Occipital lobe (tissue), 2 donors: ENCODE measurements around the gene TMEM60. TPM values are rescaled to one million over a fixed set of nuclear protein-coding genes. Genes with fewer than 3 reads are reported as not detected.
"Not testable (repeated sequence)": the region's sequence is repeated elsewhere in the genome, so short reads cannot be mapped to it uniquely, and the experiment has no call there.

Source experiments
- DNase-seq: peaks from one replicate; lab custom pipeline; 2025; lab: John Stamatoyannopoulos, UW
- total RNA-seq: library from RNA; depleted of rRNA; stranded (reverse); fragments of >200 nt; gene quantifications from one replicate; pipeline ENCODE4 v1.2.3, GENCODE V29; 2014

Gene TMEM60
- total RNA-seq, 1 donor from 2014 or later: 17.6 TPM

DNA sequence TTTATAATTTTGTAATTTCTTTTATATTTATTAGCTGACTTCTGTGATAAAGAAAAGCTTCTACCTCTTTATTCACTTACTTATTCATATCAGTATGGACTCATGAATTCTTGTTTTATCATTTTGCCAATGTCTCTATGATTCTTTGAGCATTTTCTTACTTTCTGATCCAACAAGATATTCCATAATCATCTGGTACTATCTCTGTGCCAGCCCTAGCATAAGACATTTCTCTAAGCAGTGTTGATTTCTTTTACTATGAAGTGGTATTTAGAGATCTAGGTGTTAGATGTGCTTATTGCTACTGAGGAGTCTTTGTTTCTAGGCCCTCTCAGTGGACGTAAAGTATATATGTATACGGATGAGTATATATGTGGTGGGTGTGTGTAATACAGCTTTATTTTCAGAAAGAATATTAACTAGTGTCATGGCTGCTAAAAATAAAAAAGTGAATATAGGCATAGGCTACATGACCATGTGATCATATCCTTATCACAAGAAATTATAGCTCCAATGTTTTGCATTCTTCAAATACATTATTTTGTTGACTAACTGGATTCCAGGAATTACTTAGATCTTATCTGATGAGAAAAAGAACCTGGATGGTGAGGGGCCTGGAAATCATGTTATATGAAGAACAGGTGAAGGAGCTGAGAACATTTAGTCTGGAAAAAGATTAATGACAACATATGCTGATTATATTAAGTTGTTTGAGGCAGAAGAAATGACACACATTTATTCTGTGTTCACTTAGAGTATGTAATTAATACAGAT is 13.5 kb upstream of the TMEM60 start:
- DNase-seq: no peak

DNA sequence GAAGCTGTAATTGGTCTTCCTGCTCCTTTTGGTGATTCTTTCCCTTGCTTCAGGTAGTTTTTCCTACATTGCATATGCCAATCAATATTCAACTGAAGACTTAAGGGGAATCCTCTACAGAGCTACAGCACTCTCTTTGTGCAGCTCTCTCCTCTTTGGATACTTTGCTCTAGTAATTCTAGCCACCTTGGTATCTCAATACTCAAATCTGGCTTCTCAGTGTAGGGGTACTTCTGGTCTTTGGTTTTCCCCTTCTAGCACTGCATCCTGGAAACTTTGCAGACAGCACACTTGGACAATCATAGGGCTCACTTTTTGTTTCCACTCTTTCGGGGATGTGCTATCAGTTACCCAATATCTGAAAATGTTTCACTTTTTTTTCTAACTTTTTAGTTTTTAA is 10.3 kb upstream of the TMEM60 start:
- no peak for DNase-seq

DNA sequence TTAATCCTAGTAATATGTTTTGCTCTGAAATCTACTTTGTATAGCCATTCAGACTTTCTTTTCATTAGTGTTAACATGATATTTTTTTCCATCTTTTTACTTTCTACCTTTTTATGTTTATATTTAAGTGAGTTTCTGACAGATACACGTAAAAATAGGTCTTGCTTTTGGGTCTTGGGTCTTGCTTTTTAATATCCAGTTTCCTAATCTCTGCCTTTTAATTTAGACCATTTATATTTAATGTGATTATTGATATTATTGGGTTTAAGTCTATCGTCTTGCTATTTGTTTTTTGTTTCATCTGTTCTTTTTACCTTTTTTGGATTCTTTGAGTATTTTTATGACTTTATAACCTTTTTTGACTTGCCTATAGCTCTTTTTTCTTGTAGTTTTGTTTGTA is 8.2 kb upstream of the TMEM60 start:
- DNase-seq: no peak

DNA sequence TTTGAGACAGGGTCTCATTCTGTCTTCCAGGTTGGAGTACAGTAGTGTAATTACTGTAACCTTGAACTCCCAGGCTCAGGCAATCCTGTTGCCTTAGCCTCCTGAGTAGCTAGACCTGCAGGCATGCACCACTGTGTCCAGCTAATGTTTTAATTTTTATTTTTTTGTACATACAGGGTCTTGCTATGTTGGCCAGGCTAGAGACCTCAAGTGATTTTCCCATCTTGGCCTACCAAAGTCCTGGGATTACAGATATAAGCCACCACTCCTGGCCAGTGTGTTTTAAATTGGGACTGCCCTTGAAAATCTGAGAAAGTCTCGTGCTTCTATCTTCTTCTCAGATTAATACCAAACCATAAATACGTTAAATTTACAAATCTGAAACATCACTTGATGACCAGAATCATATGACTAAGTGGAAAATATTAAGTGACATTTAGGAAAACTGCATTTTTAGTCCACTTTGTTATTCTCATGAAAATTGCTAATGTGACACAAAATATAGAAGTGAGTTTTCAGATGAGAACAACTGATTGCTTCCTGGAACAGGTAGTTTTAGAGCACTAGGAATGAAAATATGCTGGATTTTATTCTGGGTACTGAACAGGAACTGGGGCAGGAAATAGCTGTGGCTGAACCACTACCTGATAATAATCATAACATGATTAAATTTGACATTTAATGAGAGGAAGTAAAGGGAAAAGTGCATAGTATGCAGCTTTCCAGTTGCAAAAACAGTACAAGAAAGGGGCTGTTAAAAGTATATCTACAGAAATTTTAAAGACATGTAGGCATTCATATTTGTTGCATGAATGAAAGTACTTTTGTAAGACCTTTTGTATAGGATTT is 4.5 kb upstream of the TMEM60 start:
- DNase-seq: no peak

DNA sequence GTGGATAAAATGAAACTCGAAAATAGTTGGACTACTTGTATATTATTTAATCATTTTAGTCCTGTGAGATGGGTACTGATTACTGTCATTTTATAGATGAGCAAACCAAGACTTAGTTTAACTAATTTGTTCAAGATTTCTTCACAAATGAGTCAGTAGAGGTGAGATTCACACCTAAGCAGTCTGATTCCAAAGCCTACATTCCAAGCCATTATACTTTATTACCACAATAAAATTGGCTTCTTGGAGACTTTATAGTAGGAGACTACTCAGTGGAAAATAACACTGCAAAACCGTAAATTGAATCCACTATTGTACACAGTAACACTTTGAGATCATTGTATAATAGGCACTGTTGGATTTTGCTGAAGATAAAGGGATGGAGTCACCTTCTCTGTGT is 2.5 kb upstream of the TMEM60 start:
- no peak for DNase-seq

DNA sequence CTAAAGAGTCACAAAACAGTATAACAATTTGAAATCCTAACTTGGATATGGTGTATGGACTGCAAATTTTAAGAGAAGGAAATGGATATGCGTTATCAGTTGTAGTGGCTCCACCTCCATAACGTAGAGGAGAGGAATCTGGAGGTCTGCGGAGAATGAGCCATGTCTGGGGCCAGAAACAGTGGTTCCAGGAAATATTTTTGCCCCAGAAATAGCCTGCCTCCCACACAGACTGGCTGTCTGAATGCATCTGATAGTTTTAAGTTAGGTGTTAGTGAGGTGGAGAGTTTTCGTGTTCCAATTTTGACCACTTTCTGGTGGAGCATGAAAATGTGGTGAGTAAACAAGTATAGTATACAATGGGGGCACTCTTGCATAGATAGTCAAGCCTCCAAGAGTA is 1.9 kb upstream of the TMEM60 start:
- DNase-seq: no peak

DNA sequence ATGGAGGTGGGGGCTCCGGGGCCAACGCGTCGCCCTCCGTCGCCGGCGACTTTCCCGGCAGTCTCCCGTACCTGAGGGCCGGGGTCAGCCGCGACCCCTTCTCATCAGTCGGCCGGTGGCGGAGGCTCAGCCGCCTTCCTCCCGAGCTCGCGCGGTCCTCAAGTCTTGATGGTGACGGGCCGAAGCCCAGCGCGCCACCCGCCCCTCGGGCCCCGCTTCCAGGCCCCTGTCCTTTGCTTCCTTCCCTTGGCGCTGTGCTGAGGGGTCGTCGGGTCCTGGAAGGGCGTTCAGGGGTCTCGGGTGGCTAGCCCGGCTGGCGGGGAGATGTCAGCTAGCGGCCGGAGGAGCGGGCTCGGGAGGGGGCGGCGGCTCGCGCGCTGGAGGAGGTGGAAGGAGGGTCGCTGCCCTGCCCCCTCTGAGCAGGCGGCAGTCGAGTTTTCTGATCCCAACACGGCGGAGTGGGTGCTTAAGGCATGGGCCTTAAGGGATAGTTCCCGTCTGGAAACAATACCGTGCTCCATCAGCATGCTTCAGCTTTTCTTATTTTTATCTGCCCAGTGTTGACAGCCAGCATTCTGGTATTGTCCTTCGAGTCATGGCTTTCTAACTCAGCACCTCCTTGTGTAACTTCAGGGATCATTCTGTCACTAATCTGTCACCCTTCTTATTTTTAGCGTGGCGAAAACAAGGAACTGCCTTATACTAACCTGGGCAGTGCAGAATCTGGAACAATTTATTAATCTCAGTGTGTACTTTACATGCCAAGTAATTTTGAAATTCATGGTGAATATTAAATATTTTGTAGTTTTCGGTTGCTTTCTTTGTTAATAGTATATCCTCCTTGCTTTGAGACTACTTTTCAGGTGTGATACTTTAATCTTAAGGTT is 1.1 kb upstream of the TMEM60 start:
- DNase-seq: peak; percentile 31

DNA sequence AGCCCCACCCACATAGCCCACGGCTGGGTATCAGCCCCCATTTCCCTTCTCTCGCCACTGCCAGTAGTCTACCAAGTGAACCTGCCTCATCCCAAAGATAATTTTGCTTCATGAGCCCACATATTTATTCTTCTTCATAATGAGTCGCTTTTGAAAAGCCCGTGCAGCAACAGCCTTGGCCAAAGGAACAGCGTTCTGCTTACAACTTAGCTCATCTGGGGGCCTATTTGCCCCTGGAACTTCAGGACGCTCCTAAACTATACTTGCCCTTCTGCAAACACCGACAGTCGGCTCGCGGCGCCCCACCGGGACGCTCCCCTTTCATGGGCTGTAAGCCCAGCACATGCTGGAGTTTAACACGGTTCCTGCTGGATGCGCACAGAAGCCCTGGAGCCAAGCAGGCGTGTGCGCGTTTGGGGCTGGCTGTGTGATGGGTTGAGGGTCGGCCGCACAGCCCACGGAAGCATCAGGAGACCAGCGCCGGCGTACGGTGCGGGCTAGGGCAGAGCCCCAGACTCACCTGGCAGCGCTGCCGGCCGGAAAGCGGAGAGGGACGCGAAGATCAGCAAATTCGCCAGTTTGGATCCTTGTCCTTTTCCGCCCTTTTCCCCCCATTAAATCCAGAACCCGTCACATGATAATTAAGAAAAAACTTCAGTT is 370 bp downstream of the TMEM60 start:
- no peak for DNase-seq

DNA sequence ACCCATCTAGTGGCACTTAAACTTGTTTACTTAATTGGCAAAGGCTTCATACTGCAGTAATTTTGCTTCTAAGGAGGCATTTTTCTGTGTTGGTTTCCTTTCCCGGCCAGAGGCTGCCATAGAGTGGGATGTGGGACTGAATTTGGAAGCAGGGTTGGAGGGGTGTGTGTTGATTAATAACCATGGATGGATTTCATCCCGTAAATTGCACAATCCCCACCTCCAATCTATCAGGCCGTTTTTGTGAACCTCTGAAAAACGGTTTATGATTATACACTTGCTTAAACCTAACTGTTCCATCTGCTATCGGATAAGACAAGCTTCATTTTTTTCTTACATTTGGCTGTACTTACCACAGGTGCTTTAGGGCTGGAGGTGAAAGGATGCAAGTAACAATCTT is 1.3 kb downstream of the TMEM60 start:
- no peak for DNase-seq

DNA sequence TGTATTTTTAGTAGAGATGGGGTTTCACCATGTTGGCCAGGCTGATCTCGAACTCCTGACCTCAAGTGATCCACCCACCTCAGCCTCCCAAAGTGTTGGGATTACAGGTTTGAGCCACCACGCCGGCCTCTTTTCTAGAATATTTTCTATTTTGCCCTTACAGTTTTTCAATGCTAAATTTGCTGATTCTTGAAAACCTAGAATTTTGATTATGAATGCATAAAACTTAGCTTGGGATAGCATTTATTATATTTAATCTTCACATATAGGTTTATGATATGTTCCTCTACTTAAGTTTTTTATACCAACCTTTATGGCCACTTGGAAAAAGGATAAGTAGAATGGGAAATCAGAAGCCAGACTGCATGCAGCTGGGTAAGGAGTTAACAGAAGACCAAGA is 2.1 kb downstream of the TMEM60 start:
- no peak for DNase-seq

DNA sequence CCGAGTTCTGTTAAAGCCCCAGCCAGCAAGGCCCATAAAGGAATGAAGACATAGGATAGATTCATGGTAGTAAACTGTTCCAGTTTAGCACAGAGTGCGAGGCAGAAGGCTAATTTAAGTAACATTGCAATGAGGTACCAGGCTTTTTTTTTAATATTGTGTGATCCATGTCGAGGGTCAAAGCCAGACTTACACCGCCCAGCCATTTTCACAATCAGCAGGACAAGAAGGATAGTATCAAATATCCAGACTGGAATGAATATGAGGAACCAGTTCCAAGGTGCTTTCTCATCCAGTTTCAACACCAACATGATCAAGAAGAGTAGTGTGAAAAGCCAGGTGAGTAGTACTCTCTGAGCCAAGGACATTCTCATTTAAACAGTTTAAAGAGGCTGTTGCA is 4.2 kb downstream of the TMEM60 start:
- DNase-seq: no peak

DNA sequence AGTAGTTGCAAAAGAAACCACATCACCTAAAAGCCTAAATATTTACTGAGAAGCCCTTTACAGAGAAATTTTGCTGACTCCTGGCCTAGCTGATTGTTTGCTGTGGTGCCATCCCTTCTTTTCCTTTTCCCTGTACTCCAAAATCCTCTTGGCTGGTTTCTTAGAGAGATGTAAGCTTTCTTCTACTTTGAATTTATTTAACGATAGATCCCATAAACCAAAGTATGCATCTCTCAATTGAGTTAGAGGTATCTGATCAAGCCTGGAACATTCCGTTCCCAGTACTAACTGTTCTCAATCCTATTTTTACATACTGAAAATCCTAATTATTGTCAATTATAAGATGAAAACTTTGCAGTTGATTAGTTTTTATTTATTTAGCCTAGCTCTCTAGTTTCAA is 6.3 kb downstream of the TMEM60 start:
- no peak for DNase-seq

DNA sequence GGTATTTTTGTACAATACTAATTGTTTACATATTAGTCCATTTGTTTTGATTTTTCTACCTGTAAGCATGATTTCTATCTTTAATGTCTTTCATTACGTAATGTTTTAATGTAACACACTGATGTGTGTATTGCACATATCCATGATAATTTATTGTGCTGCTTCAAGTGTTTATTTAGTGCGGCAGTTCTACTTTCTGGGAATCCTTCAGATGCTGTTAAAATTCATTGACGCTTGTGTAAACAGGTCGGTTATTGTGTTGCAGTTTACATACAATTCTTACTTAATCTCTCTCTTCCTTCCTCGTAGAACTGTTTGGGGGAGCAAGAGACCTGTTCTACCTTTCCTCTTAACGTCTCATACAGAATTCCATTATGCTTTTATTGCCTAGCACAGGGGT is 6.9 kb downstream of the TMEM60 start:
- DNase-seq: no peak

DNA sequence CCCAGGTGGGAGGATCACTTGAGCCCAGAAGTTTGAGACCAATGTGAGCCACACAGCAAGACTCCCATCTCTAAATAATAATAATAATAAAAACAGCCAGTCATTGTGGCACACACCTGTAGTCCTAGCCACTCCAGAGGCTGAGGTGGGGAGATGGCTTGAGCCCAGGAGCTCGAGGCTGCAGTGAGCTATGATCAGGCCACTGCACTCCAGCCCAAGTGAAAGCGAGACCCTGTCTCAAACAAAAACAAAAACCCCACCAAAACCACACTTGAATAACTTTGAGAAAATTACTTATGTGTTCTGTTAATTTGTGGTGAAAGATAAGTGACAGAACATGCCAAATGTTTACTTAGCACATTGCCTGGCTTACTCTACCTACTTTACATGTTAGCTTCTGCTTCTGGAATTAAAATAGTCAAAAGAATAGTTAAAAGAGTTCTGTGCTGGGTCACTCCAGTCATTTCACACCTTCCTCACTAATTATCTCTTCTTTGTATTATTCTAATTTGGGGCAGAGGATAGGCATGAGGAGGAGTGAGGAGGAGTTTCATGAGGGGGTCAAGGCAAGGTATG is 9.8 kb downstream of the TMEM60 start:
- DNase-seq: no peak

DNA sequence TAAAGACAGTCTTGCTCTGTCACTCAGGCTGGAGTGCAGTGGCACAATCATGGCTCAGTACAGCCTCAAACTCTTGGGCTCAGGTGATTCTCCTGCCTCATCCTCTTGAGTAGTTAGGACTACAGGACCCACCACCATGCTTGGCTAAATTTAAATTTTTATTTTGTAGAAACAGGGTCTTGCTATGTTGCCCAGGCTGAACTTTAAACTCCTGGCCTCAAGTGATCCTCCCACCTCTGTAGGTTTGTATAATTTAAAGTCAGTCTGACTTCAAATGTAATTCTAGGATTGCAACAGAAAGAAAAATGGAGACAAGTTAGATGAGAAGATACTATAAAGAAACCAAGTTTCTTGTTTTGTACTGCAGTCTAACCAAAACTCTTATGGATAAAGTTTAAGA is 11.5 kb downstream of the TMEM60 start:
- no peak for DNase-seq

DNA sequence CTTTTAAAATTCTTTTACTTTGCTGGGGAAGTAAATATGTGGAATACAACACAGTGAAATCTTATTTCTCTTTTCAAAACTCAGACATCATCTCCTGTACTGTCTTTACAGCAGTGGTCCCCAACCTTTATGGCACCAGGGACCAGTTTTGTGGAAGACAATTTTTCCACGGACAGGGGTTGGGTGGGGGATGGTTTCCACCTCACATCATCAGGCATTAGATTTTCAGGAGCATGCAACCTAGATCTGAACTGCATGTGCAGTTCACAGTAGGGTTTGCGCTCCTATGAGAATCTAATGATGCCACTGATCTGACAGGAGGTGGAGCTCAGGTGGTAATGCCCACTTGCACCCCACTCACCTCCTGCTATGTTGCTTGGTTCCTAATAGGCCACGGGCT is 12.2 kb downstream of the TMEM60 start:
- DNase-seq: no peak

DNA sequence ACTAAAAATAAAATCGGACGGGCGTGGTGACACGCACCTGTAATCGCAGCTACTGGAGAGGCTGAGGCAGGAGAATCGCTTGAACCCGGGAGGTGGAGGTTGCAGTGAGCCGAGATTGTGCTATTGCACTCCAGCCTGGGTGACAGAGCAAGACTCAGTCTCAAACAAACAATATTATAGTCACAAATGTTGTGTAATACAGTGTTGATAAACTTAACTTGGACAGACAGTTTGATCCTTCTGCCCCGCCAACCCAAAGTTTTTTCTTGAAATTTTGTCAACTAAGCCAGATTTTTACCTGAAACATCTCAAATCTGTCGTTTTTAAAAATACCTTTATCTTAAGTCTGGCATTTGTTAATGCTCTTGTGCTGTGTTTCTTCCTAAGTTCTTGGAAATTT is 13.8 kb downstream of the TMEM60 start:
- not testable (repeated sequence) for DNase-seq

DNA sequence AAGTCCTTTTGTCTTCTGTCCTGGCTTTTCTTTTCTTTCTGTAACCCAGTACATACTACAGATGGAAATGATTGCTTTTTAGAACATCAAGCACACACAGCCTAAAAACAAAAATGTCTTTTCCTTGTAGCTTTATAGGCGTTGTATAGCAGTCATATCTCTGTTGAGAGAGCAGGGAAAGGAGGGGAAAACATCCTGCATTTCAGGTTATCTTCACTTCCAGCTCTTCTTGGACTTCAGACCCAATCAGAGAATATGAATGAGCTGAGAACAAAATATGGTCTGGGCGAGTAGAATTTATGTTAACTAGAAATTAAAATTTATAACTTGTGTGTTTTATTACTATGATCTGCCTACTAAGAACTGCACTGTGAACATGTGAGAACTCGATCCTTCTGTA is 14.7 kb downstream of the TMEM60 start:
- DNase-seq: no peak

DNA sequence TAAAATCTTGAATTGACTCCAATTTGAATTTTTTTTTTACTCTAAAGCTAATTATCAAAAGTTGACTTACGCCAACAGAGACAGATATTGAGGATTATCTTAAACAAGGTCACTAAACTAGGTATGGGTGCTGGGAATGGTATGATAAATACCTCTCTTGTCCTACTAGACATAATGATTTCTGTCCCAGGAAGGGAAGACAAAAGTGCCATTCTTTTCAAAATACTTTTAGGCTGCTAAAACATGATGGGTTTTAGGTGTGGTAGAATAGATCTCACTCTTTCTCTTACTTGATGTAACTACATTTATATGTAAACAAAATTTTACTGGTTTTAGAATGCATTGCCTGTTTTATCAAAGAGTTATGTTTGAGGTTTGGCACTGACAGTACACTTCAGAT is 15.1 kb downstream of the TMEM60 start:
- no peak for DNase-seq

DNA sequence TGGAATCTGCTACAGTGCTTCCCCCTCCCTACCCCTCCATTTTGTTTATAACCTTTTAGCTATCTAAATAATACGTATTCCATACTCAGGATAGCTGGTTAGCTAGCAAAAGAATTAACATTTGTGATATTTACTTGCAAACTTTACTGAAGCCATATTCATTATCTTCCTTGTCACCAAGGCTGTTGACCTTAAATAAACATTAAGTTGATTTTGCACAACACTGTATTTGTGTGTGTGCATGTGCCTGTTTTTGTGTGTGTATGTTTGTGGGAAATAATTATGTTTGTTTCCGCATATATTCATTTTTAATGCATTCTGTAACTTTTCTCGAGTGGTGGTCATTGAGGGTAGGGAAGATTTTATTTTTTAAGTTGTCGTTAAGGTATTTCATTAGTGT is 15.9 kb downstream of the TMEM60 start:
- no peak for DNase-seq

DNA sequence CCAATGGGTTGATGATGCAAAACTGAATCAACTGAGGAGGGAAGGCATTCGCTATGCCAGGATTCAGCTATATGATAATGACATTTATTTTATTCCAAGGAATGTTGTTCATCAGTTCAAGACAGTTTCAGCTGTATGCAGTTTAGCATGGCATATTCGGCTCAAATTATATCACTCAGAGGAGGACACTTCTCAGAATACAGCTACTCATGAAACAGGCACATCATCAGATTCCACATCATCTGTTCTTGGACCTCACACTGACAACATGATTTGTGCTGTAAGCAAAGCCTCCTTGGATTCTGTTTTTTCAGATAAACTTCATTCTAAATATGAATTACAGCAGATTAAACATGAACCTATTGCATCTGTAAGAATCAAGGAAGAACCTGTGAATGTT is 19.7 kb downstream of the TMEM60 start:
- DNase-seq: no peak
